ENCODE data around the gene TP53BP2.

TP53BP2 gene

DNA sequence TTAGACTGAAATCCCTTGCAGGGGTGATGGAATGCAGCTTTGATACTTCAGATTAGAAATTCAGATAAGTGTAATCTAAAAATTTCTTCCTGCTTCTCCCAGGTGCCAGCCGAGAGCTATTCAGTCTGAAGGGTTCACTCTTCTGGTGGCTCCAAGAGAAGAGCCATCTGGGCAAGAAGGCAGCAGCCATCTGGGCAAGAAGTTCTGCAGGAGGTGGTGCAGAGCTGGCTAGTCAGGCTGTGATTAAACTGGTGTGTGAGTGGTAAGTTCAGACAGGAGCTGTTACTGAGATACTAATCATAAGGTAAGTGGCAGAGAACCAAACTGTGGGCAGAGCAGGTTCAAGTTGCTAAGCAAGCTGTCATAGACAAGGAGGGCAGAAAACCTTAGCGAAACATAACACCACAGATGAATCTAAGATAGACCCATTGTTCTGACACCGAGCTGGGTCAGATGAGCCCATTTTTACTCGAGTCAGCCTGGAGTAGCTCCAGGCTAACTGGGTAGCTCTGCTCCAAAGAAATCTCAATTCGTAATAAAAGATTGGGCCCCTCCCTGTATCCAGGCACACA lies 14.4 kb upstream of the TP53BP2 start:
- TF ChIP-seq, protein P1, sequence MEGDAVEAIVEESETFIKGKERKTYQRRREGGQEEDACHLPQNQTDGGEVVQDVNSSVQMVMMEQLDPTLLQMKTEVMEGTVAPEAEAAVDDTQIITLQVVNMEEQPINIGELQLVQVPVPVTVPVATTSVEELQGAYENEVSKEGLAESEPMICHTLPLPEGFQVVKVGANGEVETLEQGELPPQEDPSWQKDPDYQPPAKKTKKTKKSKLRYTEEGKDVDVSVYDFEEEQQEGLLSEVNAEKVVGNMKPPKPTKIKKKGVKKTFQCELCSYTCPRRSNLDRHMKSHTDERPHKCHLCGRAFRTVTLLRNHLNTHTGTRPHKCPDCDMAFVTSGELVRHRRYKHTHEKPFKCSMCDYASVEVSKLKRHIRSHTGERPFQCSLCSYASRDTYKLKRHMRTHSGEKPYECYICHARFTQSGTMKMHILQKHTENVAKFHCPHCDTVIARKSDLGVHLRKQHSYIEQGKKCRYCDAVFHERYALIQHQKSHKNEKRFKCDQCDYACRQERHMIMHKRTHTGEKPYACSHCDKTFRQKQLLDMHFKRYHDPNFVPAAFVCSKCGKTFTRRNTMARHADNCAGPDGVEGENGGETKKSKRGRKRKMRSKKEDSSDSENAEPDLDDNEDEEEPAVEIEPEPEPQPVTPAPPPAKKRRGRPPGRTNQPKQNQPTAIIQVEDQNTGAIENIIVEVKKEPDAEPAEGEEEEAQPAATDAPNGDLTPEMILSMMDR (IDR thresholded peaks at IDR 0.05; ENCODE audit: poor library complexity, severe bottlenecking): no peak
- H3K4me3 ChIP-seq (ENCODE audit: severe bottlenecking): no peak overlapping the region
- H3K27ac ChIP-seq (ENCODE audit: poor library complexity, severe bottlenecking): no peak overlapping the region

DNA sequence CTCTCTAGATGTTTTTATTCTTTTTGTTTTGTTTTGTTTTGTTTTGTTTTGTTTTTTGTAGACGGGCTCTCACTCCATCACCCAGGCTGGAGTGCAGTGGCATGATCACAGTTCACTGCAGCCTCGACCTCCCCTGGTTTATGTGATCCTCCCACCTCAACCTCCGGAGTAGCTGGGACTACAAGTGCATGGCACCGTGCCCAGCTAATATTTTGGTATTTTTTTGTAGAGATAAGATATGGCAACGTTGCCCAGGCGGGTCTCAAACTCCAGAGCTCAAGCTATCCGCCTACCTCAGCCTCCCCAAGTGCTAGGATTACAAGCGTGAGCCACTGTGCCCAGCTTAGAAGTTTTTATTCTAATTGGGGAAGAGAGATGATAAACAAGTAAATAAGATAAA lies 13.3 kb upstream of the TP53BP2 start:
- no peak for DNase-seq (ENCODE audit: low spot score)

More for the DNA sequence above, 14.4 kb upstream of the TP53BP2 start:
- H3K27me3 ChIP-seq (ENCODE audit: insufficient read depth, poor library complexity, severe bottlenecking): no peaks in the 10 kb centered on the region
- H3K9me3 ChIP-seq (ENCODE audit: severe bottlenecking): no peaks in the 10 kb centered on the region
- no peaks in the 10 kb centered on the region for H3K36me3 ChIP-seq (ENCODE audit: low read depth)
- H3K4me1 ChIP-seq (ENCODE audit: insufficient read depth, poor library complexity, severe bottlenecking): no peaks in the 10 kb centered on the region
- no peak for DNase-seq (ENCODE audit: low spot score)
- ATAC-seq (ENCODE audit: low read depth): no peak

DNA sequence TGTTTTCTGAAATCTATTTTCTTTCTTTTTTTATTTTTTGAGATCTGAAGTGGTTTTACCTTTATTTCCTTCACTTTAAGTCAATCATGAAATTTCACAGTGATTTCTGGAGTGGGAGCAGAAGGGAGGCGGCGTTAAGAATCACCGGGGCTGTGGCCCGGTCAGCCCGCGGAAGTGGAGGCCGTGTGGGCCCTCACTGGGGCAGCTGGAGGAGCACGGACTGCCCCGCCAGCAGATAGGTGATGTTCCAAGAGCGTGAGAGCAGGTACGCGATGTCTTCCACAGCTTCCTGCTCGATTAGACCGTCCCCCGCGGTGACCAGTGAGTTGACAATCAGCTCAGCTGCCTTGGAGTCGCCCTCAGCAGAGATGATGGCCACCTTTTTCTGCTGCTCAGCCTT lies 10.6 kb upstream of the TP53BP2 start:
- no peak for ATAC-seq (ENCODE audit: low read depth)

More for the DNA sequence above, 13.3 kb upstream of the TP53BP2 start:
- Histone ChIP-seq H3K36me3 (ENCODE audit: low read depth) (no peaks in the 10 kb centered on the region), H3K27ac (ENCODE audit: poor library complexity, severe bottlenecking) (no peak overlapping the region), H3K4me3 (ENCODE audit: severe bottlenecking) (no peak overlapping the region), H3K4me1 (ENCODE audit: insufficient read depth, poor library complexity, severe bottlenecking) (no peaks in the 10 kb centered on the region), H3K27me3 (ENCODE audit: insufficient read depth, poor library complexity, severe bottlenecking) (no peaks in the 10 kb centered on the region), H3K9me3 (ENCODE audit: severe bottlenecking) (no peaks in the 10 kb centered on the region)
- no peak for ATAC-seq (ENCODE audit: low read depth)
- TF ChIP-seq, protein P1 (IDR thresholded peaks at IDR 0.05; ENCODE audit: poor library complexity, severe bottlenecking): no peak

DNA sequence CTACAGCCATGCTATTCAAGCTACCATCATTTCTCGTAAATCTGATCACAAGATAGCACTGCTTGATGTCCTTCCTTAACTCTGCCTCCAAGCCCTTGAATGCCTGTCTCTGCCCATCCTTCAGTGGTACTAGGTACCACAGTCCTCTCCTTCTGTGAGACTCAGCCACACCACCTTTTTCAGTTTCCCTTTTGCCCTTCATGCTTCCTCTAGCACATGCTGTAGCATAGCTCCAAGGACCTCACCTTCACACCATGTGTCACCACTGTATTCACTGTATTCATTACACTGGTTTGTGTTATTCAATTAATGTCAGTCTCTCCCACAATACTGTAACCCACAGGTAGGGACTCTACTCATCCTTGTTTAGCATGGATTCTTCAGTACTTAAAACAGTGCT lies 8.0 kb upstream of the TP53BP2 start:
- no peak for ATAC-seq (ENCODE audit: low read depth)
- no peaks in the 10 kb centered on the region for H3K4me1 ChIP-seq (ENCODE audit: insufficient read depth, poor library complexity, severe bottlenecking)

More for the DNA sequence above, 10.6 kb upstream of the TP53BP2 start:
- H3K36me3 ChIP-seq (ENCODE audit: low read depth): no peaks in the 10 kb centered on the region
- H3K9me3 ChIP-seq (ENCODE audit: severe bottlenecking): no peaks in the 10 kb centered on the region
- no peak overlapping the region for H3K27ac ChIP-seq (ENCODE audit: poor library complexity, severe bottlenecking)
- no peaks in the 10 kb centered on the region for H3K27me3 ChIP-seq (ENCODE audit: insufficient read depth, poor library complexity, severe bottlenecking)
- TF ChIP-seq, protein P1 (IDR thresholded peaks at IDR 0.05; ENCODE audit: poor library complexity, severe bottlenecking): no peak
- no peak for DNase-seq (ENCODE audit: low spot score)
- H3K4me1 ChIP-seq (ENCODE audit: insufficient read depth, poor library complexity, severe bottlenecking): no peaks in the 10 kb centered on the region
- no peak overlapping the region for H3K4me3 ChIP-seq (ENCODE audit: severe bottlenecking)

DNA sequence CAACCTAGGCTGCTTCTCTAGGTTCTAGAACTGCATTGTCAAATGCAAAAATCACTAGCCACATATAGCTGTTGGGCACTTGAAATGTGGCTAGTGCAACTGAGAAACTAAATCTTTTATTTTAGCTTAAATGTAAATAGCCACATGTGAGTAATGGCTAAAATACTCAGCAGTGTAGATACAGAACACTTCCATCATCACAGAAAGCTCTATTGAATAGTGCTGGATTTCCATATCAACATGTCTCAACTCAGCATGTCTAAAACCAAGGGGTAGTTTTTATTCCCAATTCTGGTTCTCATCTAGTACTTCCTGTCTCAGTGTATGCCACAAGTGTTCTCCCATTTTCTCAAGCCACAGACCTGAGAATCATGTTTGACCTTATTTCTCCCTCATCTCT lies 7.5 kb upstream of the TP53BP2 start:
- no peak overlapping the region for H3K27ac ChIP-seq (ENCODE audit: poor library complexity, severe bottlenecking)
- no peaks in the 10 kb centered on the region for H3K9me3 ChIP-seq (ENCODE audit: severe bottlenecking)
- no peak for ATAC-seq (ENCODE audit: low read depth)
- no peaks in the 10 kb centered on the region for H3K27me3 ChIP-seq (ENCODE audit: insufficient read depth, poor library complexity, severe bottlenecking)
- TF ChIP-seq, protein P1 (IDR thresholded peaks at IDR 0.05; ENCODE audit: poor library complexity, severe bottlenecking): no peak
- DNase-seq (ENCODE audit: low spot score): no peak
- H3K36me3 ChIP-seq (ENCODE audit: low read depth): no peaks in the 10 kb centered on the region
- no peak overlapping the region for H3K4me3 ChIP-seq (ENCODE audit: severe bottlenecking)
- no peaks in the 10 kb centered on the region for H3K4me1 ChIP-seq (ENCODE audit: insufficient read depth, poor library complexity, severe bottlenecking)

More for the DNA sequence above, 8.0 kb upstream of the TP53BP2 start:
- Histone ChIP-seq H3K27me3 (ENCODE audit: insufficient read depth, poor library complexity, severe bottlenecking) (no peaks in the 10 kb centered on the region), H3K4me3 (ENCODE audit: severe bottlenecking) (no peak overlapping the region), H3K9me3 (ENCODE audit: severe bottlenecking) (no peaks in the 10 kb centered on the region), H3K36me3 (ENCODE audit: low read depth) (no peaks in the 10 kb centered on the region), H3K27ac (ENCODE audit: poor library complexity, severe bottlenecking) (no peak overlapping the region)
- DNase-seq (ENCODE audit: low spot score): no peak
- TF ChIP-seq, protein P1 (IDR thresholded peaks at IDR 0.05; ENCODE audit: poor library complexity, severe bottlenecking): no peak

All from RWPE2 (cell line).